PC-9 (cell line): ENCODE results near the gene LHCGR. TPM values are rescaled to one million over a fixed set of nuclear protein-coding genes. Genes with fewer than 3 reads are reported as not detected.

Experiments used
- BruUV-seq: library from RNA; stranded (reverse); fragments of 400-500 nt; replicated peaks from 2 replicates; lab custom pipeline; 2021; lab: Mats Ljungman, UMichigan
- CTCF ChIA-PET: fragments of 300-600 bp; sonication (Branson Sonifier 250); formaldehyde crosslinking; loops from one replicate; lab custom pipeline; 2022; ENCODE audit warnings: antibody characterized with exemption; lab: Charles Lee
- POLR2A ChIA-PET: fragments of 300-600 bp; sonication (Branson Sonifier 250); formaldehyde crosslinking; loops from one replicate; lab custom pipeline; 2022; ENCODE audit warnings: antibody characterized with exemption; ENCODE audit not compliant: unreplicated experiment; lab: Charles Lee
- DNase-seq, 2 experiments: peaks; one replicate each; pipeline versions ENCODE4 v3.0.0 to v3.0.0-alpha.2; 2015 to 2022; ENCODE audit warnings: mixed read lengths in 1 of 2
- H2AFZ ChIP-seq: fragments of 200-600 bp; sonication (generic); 2 replicates; pipeline ENCODE4 v1.8.1; 2017; ENCODE audit warnings: antibody characterized with exemption
- H3F3A ChIP-seq: fragments of 200-600 bp; sonication (generic); 2 replicates; pipeline ENCODE4 v1.8.1; 2017; ENCODE audit warnings: antibody characterized with exemption, mild to moderate bottlenecking, low read depth; ENCODE audit not compliant: insufficient read depth
- H3K27ac ChIP-seq: fragments of 200-600 bp; sonication (generic); 2 replicates; pipeline ENCODE4 v1.6.1; 2016; ENCODE audit warnings: mixed run types
- H3K27me3 ChIP-seq: fragments of 200-600 bp; sonication (generic); 2 replicates; pipeline ENCODE4 v1.6.1; 2016; ENCODE audit warnings: low read depth, mixed run types; ENCODE audit not compliant: insufficient read depth
- H3K36me3 ChIP-seq: fragments of 200-600 bp; sonication (generic); 2 replicates; pipeline ENCODE4 v1.6.1; 2016; ENCODE audit warnings: low read depth, mixed run types
- H3K4me1 ChIP-seq: fragments of 200-600 bp; sonication (generic); replicated peaks from 2 replicates; pipeline ENCODE4 v1.6.1; 2016; ENCODE audit warnings: mixed run types; ENCODE audit not compliant: insufficient read depth
- H3K4me2 ChIP-seq: fragments of 200-600 bp; sonication (generic); 2 replicates; pipeline ENCODE4 v1.6.1; 2017; ENCODE audit warnings: mixed run types
- H3K4me3 ChIP-seq: fragments of 200-600 bp; sonication (generic); 2 replicates; pipeline ENCODE4 v1.6.1; 2016; ENCODE audit warnings: mixed run types
- H3K79me2 ChIP-seq: fragments of 200-600 bp; sonication (generic); 2 replicates; pipeline ENCODE4 v1.6.1; 2017; ENCODE audit warnings: low read depth, mixed run types
- H3K9me2 ChIP-seq: fragments of 200-600 bp; sonication (generic); 2 replicates; pipeline ENCODE4 v1.8.1; 2017; ENCODE audit warnings: mild to moderate bottlenecking; ENCODE audit not compliant: insufficient read depth
- H3K9me3 ChIP-seq: fragments of 200-600 bp; sonication (generic); 2 replicates; pipeline ENCODE4 v1.8.1; 2016; ENCODE audit warnings: low read depth; ENCODE audit not compliant: insufficient read depth
- H4K20me1 ChIP-seq: fragments of 200-600 bp; sonication (generic); 2 replicates; pipeline ENCODE4 v1.8.1; 2017; ENCODE audit not compliant: insufficient read depth
- EZH2 ChIP-seq: fragments of 200-600 bp; sonication (generic); IDR thresholded peaks from 2 replicates; pipeline ENCODE4 v1.8.0; 2017; ENCODE audit warnings: antibody characterized with exemption, low read depth
- intact Hi-C: fragments of 100-400 bp; cut with micrococcal nuclease; formaldehyde crosslinking; loops from one replicate; pipeline ENCODE4 v1.10.0; 2022; ENCODE audit not compliant: unreplicated experiment
- total RNA-seq: library from RNA; stranded (reverse); gene quantifications from 2 replicates; pipeline ENCODE4 v1.2.3, GENCODE V29; 2021
- TF ChIP-seq, protein P1 (sequence below): fragments of 200-600 bp; sonication (generic); conservative IDR thresholded peaks from 2 replicates; pipeline ENCODE4 v1.6.1; 2017; ENCODE audit warnings: mixed run types, antibody characterized with exemption, mild to moderate bottlenecking, moderate library complexity

Gene LHCGR
- total RNA-seq, 1 experiment from 2014 or later = not detected

DNA sequence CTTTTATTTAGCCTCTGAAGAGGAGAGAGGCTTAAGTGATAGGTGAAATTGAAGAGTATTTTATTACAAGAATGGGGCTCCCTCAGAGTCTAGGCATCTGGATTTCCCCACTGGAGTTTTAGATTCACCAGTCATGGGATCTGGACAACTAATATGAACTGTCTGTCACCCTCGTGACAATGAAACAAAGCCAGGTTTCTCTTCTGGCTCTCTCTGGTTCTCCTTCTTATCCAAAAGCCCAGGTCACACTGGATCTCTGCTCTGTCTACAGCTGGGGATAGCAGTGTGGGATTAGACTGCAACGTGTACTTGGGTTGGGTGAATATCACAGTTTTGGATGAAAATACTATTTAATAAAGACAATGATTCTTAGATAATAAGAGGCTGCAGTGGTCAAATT is 31.2 kb downstream of the LHCGR start:
- Histone ChIP-seq H3K4me2 (no peak overlapping the region), H3K79me2 (no peaks in the 10 kb centered on the region), H3K4me3 (no peak overlapping the region), H3K36me3 (no peaks in the 10 kb centered on the region), H3K4me1 (no peaks in the 10 kb centered on the region), H3K9me3 (no peaks in the 10 kb centered on the region), H2AFZ (no peak overlapping the region), H4K20me1 (no peaks in the 10 kb centered on the region), H3F3A (no peaks in the 10 kb centered on the region), H3K27me3 (no peaks in the 10 kb centered on the region), H3K9me2 (no peaks in the 10 kb centered on the region), H3K27ac (no peak overlapping the region)
- DNase-seq = no peak
- no TSS peak for BruUV-seq
- CTCF ChIA-PET = no interaction called here
- POLR2A ChIA-PET = no interaction called here
- TF ChIP-seq, protein P1, sequence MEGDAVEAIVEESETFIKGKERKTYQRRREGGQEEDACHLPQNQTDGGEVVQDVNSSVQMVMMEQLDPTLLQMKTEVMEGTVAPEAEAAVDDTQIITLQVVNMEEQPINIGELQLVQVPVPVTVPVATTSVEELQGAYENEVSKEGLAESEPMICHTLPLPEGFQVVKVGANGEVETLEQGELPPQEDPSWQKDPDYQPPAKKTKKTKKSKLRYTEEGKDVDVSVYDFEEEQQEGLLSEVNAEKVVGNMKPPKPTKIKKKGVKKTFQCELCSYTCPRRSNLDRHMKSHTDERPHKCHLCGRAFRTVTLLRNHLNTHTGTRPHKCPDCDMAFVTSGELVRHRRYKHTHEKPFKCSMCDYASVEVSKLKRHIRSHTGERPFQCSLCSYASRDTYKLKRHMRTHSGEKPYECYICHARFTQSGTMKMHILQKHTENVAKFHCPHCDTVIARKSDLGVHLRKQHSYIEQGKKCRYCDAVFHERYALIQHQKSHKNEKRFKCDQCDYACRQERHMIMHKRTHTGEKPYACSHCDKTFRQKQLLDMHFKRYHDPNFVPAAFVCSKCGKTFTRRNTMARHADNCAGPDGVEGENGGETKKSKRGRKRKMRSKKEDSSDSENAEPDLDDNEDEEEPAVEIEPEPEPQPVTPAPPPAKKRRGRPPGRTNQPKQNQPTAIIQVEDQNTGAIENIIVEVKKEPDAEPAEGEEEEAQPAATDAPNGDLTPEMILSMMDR = no peak
- no peak for TF ChIP-seq EZH2
- intact Hi-C loops = no loop called here

DNA sequence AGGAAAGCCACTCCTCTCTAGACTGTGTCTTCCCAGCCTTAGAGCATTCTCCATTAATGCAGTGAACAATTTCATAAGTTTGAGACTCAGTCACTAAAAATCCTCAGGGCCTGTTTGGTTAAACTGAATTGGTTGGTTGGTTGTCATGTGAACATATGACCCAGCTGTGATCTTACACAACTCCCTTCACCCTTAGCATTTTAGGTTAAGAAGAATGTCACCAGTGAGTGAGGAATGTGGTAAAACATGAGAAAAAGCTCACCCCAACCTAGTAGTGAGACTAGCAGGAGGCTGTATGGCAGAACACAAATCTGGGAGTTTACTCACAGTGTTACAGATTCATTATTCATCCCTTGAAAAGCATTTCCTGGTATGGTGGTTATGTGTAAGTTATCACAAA is 32.4 kb downstream of the LHCGR start:
- no peak overlapping the region for H2AFZ ChIP-seq
- H4K20me1 ChIP-seq = no peaks in the 10 kb centered on the region
- no peak for TF ChIP-seq EZH2
- TF ChIP-seq, protein P1 = no peak
- no peaks in the 10 kb centered on the region for H3K36me3 ChIP-seq
- no peaks in the 10 kb centered on the region for H3K9me2 ChIP-seq
- no peaks in the 10 kb centered on the region for H3K9me3 ChIP-seq
- DNase-seq = no peak
- H3K27me3 ChIP-seq = no peaks in the 10 kb centered on the region
- no peak overlapping the region for H3K4me3 ChIP-seq
- no peaks in the 10 kb centered on the region for H3K4me1 ChIP-seq
- H3K27ac ChIP-seq = no peak overlapping the region
- POLR2A ChIA-PET = no interaction called here
- intact Hi-C loops = no loop called here
- H3F3A ChIP-seq = no peaks in the 10 kb centered on the region
- H3K79me2 ChIP-seq = no peaks in the 10 kb centered on the region
- CTCF ChIA-PET = no interaction called here
- no peak overlapping the region for H3K4me2 ChIP-seq
- BruUV-seq = no TSS peak

DNA sequence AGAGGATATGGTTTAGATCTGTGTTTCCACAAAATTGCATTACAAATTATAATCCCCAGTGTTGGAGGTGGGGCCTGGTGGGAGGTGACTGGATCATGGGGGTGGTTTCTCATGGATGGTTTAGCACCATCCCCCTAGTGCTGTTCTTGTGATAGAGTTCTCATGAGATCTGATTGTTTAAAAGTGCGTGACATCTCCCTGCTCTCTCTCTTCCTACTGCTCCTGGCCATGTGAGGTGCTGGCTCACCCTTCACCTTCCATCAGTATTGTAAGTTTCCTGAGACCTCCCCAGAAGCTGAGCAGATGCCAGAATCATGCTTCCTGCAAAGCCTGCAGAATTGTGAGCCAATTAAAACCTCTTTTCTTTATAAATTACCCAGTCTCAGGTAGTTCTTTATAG is 33.1 kb downstream of the LHCGR start:
- POLR2A ChIA-PET = no interaction called here
- no peak for DNase-seq
- intact Hi-C loops = no loop called here

More for the DNA sequence above, 33.1 kb downstream of the LHCGR start:
- CTCF ChIA-PET = no interaction called here
- H3K36me3 ChIP-seq = no peaks in the 10 kb centered on the region
- H2AFZ ChIP-seq = no peak overlapping the region
- no peak overlapping the region for H3K4me2 ChIP-seq
- H3F3A ChIP-seq = no peaks in the 10 kb centered on the region
- H3K27ac ChIP-seq = no peak overlapping the region
- H4K20me1 ChIP-seq = no peaks in the 10 kb centered on the region
- H3K4me1 ChIP-seq = no peaks in the 10 kb centered on the region
- H3K4me3 ChIP-seq = no peak overlapping the region
- H3K79me2 ChIP-seq = no peaks in the 10 kb centered on the region
- BruUV-seq = no TSS peak
- no peaks in the 10 kb centered on the region for H3K9me3 ChIP-seq
- no peaks in the 10 kb centered on the region for H3K27me3 ChIP-seq
- H3K9me2 ChIP-seq = no peaks in the 10 kb centered on the region
- TF ChIP-seq, protein P1 = no peak
- TF ChIP-seq EZH2 = no peak
